Hematopoietic multipotent progenitor cell treated with erythropoietin and hydrocortisone succinate and interleukin-3 and kit ligand, for 15 days (in vitro differentiated cells): ENCODE measurements around the gene LAMTOR3.
"Not testable (repeated sequence)": the region's sequence is repeated elsewhere in the genome, so short reads cannot be mapped to it uniquely, and the experiment has no call there.

Experiments used
- DNase-seq: peaks from one replicate; pipeline ENCODE4 v3.0.0-alpha.2; 2015; ENCODE audit warnings: low spot score

Gene LAMTOR3

GRCh38 chr4:99830051-99830450 is 64.2 kb downstream of the LAMTOR3 start:
- not testable (repeated sequence) for DNase-seq

GRCh38 chr4:99828477-99828876 is 65.8 kb downstream of the LAMTOR3 start:
- no peak for DNase-seq
